KBM-7 (cell line): ENCODE data around the gene NTF3.
A peak's percentile ranks its signal among the peaks of the same experiment; 100 is the strongest.

Experiments
- DNase-seq: peaks from one replicate; pipeline ENCODE4 v3.0.0-alpha.2; 2015
- in situ Hi-C: fragments of 300-500 bp; cut with MboI; formaldehyde crosslinking; loops from 2 replicates; pipeline ENCODE4 v1.14.3; 2020; ENCODE audit warnings: low sequenced_read_pairs, low pct_unique_long_range_greater_than_20kb, mixed read lengths

NTF3 gene

DNA sequence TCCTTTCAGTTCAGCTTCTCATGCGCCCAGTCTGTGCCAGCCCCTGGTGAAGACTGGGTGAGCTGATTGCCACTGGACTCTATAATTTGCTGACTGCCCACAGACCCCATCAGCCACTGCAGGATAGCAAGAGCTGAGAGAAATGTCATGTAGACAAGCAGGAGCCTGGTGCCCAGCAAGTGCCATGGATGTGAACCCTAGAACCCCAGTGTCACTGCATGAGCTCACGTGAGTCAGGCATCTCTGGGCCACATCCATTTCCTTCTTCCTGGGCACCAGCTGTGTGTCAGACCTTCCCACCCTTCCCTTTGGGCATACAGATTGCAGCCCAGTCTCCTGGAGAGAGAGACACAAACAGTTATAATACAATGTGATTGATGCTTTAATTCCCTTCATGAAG is 73.8 kb downstream of the NTF3 start:
- in situ Hi-C loops: no loop called here
- no peak for DNase-seq

DNA sequence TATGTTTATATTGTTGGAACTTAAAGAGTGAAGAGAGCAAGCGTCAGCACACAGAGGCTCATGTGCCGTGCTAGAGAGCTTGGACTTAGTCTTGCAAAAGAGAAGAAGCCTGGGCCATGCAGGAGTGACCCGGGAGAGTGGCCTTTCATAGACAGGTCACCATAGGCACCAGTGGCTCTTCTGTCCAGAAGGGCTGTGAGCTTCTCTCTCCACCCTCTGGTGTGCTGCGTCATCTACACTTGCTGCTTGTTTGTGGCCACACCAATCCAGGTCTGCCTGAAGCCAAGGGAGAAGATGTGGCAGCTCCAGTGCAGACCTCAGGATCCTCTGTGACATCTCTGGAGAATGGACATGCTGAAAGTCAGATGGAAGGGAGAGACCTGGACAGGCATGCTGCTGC is 74.4 kb downstream of the NTF3 start:
- no peak for DNase-seq
- in situ Hi-C loops: no loop called here

DNA sequence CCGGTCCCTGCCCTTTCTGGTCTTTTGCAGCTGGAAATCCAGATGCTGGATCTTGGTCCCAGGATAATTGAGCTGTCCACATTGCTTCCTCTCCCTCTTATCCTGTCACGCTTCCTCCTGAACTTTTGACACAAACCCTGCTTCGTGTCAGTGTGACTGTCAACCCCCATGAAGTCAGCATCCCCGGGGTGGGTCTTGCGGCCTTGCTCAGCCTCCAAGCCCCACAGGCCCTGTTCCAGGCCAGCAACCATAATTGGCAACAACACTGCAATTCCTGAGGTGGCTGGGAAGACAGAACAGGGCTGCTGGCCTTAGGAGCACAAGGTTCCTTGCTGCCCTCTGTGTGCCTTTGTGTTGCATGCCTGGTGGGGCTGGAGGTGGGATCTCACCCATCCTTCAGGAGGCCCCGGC is 74.9 kb downstream of the NTF3 start:
- in situ Hi-C loops: no loop called here
- DNase-seq: no peak

- in situ Hi-C loops: no loop called here
- DNase-seq: no peak
Observed at GRCh38 chr12:5507401-5507935, 75.6 kb downstream of the NTF3 start.

DNA sequence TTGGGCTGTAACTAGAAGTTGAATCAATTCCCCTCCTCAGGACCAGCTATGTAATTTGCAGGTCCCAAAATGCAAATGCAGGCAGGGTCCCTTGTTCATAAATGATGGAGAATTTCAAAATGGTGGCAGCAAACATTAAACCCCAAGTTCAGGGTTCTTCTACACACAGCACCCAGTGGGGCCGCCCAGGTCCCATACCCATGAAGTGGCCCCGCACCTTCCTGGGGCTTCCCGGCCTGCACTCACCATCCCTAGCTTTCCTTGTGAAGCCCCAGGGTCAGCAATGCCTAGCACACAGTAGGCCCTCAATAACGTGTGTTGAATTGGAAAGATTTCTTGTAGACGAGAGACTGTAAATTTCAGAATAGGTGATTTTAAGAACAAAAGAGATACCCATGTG is 76.0 kb downstream of the NTF3 start:
- DNase-seq: no peak
- in situ Hi-C loops: no loop called here

DNA sequence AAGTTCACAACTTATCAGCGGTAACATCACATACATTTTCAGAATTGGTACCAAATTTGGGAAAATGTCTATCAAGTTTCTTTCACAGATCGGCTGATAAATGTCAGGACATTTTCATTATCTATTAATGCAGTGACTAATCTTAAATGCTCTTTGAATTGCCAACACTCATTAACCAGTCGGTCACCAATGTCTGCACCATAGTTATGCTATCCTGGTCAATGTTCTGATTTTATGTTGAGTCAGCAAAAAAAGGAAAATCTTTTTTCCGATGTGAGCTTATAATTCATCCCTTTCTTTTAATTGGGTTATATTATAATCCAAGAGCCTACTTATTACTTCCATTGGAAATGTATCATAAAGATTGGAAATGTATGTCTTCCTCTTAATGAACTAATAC is 77.2 kb downstream of the NTF3 start:
- DNase-seq: no peak
- in situ Hi-C loops: no loop called here

GRCh38 chr12:5509557-5509956 is 77.6 kb downstream of the NTF3 start:
- in situ Hi-C loops: no loop called here
- no peak for DNase-seq

GRCh38 chr12:5510251-5510805 is 78.4 kb downstream of the NTF3 start:
- in situ Hi-C loops: no loop called here
- no peak for DNase-seq

DNA sequence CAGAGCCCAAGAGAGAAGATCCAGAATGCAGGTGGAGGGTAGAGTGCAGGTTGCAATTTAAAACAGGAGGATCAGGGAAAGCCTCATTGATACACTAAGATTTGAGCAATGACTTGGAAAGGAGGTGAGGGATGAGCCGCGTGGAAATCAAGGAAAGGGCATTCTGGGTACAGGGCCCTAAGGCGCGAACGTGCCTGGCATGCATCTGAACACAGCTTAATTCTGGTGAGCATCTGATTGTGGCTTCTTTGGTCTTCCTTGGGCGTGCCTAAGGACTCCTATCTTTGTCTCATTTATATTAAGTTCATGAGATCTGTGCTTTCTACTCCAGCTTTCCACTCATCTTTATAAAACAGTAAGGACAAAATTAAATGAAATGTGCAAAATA is 79.3 kb downstream of the NTF3 start:
- in situ Hi-C loops: no loop called here
- no peak for DNase-seq

- peak; percentile 14 for DNase-seq
- in situ Hi-C loops: no loop called here
Observed at GRCh38 chr12:5511644-5512600, 80.0 kb downstream of the NTF3 start.

GRCh38 chr12:5512601-5512970 is 80.7 kb downstream of the NTF3 start:
- no peak for DNase-seq
- in situ Hi-C loops: no loop called here

DNA sequence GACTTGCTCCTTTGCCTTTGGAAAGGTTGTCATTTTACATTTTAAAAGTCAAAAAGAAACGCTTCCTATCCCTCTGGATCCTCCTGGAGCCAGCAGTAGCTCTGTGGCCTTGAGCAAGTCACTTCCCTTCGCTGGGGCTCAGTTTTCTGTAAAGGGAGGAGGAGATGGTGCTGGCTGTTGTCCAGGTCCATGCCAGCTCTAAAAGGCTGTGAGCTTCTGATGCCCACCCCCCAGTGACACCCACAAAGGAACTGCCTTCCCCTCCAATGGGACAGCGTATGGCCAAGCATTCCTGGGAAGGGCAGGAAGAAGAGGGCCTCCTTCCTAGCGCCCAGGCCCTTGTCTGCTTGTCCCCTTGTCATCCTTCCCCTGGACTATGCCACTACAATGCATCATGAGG is 81.5 kb downstream of the NTF3 start:
- no peak for DNase-seq

DNA sequence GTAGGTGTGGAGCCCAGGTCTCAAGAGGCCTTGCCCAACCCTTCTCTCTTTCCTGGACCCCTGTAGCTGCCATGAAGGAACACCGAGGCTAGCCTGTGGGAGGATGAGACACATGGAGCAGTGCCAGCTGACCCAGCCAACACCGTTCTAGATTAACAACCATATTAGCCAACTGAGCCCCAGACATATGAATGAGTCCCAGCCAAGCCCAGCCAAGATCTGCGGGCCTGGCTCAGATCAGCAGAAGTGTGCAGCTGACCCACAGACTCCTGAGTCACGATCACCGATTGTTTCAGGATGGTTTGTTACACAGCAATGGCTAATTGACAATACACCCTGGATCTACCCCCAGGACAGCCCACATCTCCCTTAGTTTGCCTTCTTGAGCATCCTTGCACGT is 82.1 kb downstream of the NTF3 start:
- in situ Hi-C loops: no loop called here
- no peak for DNase-seq

More for the DNA sequence above, 81.5 kb downstream of the NTF3 start:
- in situ Hi-C loops: no loop called here

GRCh38 chr12:5514545-5514944 is 82.6 kb downstream of the NTF3 start:
- no peak for DNase-seq
- in situ Hi-C loops: no loop called here

- in situ Hi-C loops: no loop called here
- no peak for DNase-seq
Observed at GRCh38 chr12:5515458-5515857, 83.5 kb downstream of the NTF3 start.

DNA sequence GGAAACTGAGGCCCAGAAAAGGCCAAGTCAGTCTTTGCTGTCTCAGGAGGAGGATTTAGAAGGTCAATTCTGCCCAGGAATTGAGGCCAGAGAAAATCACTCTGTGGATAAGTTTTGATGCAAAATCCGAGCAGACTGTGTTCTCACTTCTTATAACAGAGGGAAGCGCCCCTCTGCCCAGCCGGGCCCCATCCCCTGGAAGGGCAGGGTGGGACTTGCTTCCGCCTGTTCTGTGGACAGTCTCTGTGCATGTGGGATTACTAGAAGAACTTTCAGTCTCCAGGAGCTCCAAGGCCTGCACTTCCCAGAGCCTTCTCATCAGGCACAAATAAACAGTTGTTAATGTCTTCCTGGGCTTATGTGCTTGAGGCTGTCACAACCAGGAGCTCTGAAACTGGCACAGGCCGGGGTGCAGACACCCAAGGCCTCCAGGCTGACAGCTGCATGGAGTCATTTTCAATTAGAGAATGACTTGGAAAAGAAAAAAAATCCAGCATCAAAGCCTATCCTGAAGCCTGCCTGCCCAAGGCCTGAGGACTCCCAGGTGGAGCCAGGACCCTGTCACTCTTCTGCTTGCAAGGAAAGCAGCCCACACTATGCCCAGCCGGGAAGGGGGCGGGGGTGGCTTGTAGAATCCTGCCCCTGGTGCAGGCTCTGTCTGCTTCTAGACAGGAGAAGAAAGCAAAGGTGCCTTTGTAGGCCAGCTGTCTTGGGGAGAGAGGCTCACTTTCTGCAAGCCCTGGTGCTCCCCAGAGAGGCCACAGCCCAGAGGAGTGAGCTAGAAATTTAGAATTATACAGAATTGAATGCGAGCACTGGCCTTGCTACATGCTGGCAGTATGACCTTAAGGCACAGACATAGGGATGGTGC is 84.7 kb downstream of the NTF3 start:
- in situ Hi-C loops: no loop called here
- DNase-seq: no peak

- DNase-seq: no peak
- in situ Hi-C loops: no loop called here
Observed at GRCh38 chr12:5518584-5519365, 86.9 kb downstream of the NTF3 start.

- in situ Hi-C loops: no loop called here
- no peak for DNase-seq
Observed at GRCh38 chr12:5520037-5520436, 88.1 kb downstream of the NTF3 start.

- in situ Hi-C loops: no loop called here
- DNase-seq: no peak
Observed at GRCh38 chr12:5520831-5521230, 88.9 kb downstream of the NTF3 start.
